Breast epithelium (tissue), 4 donors: Measurements from ENCODE around the gene DESI1. TPM values are rescaled to one million over a fixed set of nuclear protein-coding genes. Genes with fewer than 3 reads are reported as not detected.
A peak's percentile ranks its signal among the peaks of the same experiment; 100 is the strongest.
"Not testable (repeated sequence)": the region's sequence is repeated elsewhere in the genome, so short reads cannot be mapped to it uniquely, and the experiment has no call there.

Experiments
- DNase-seq, 2 donors: peaks; one replicate each; pipeline ENCODE4 v3.0.0-alpha.2; 2019; ENCODE audit warnings: low spot score in 2 of 2
- H3K27ac ChIP-seq, 2 donors: fragments of 200-600 bp; sonication (generic) in 1 of 2; one replicate each; pipeline ENCODE4 v1.5.1; 2016 to 2019; ENCODE audit warnings: mild to moderate bottlenecking in 1 of 2
- H3K27me3 ChIP-seq, 2 donors: fragments of 200-600 bp; sonication (generic) in 1 of 2; one replicate each; pipeline versions ENCODE4 v1.5.1 to v1.6.0; 2017 to 2019; ENCODE audit warnings: control low read depth in 1 of 2, mild to moderate bottlenecking in 1 of 2
- H3K36me3 ChIP-seq: fragments of 200-600 bp; one replicate; pipeline ENCODE4 v1.5.1; 2019
- H3K4me1 ChIP-seq, 2 donors: fragments of 200-600 bp; sonication (generic); one replicate each; pipeline ENCODE4 v1.5.1; 2016 to 2019; ENCODE audit warnings: control low read depth in 1 of 2
- H3K4me3 ChIP-seq, 3 donors: fragments of 200-600 bp; sonication (generic); 1 replicate in 2 of 3; 2 replicates in 1 of 3; pipeline ENCODE4 v1.5.1; 2016 to 2019; ENCODE audit warnings: mild to moderate bottlenecking in 3 of 3, moderate library complexity in 2 of 3
- H3K9me3 ChIP-seq, 2 donors: fragments of 200-600 bp; sonication (generic) in 1 of 2; one replicate each; pipeline ENCODE4 v1.5.1; 2016 to 2019; ENCODE audit warnings: control low read depth in 1 of 2
- CTCF ChIP-seq, 3 donors: fragments of 450-650 bp; IDR thresholded peaks; one replicate each; pipeline ENCODE4 v1.5.1; 2016 to 2017; ENCODE audit warnings: antibody characterized with exemption in 3 of 3, mild to moderate bottlenecking in 3 of 3, moderate library complexity in 3 of 3
- POLR2A ChIP-seq: fragments of 450-650 bp; IDR thresholded peaks from one replicate; pipeline ENCODE4 v1.6.1; 2016; ENCODE audit warnings: antibody characterized with exemption, mild to moderate bottlenecking, moderate library complexity
- POLR2AphosphoS5 ChIP-seq, 3 donors: sonication (generic); formaldehyde crosslinking; IDR thresholded peaks; one replicate each; pipeline ENCODE4 v1.6.1; 2017; ENCODE audit warnings: antibody characterized with exemption in 3 of 3
- intact Hi-C: fragments of 100-400 bp; cut with DNase I; formaldehyde crosslinking; loops from one replicate; pipeline ENCODE4 v1.15.1; 2023; ENCODE audit warnings: low total_unique reads
- total RNA-seq, 3 donors: library from RNA; depleted of rRNA; stranded (reverse); fragments of >200 nt; gene quantifications; one replicate each; pipeline ENCODE4 v1.1.0, GENCODE V29; 2016

Gene DESI1
- total RNA-seq, 3 donors from 2014 or later, result 17.0 to 23.5 (median 21.0) TPM

- Histone ChIP-seq H3K27me3 (no peaks in the 10 kb centered on the region), H3K4me1 (no peaks in the 10 kb centered on the region), H3K9me3 (no peaks in the 10 kb centered on the region), H3K36me3 (no peaks in the 10 kb centered on the region), H3K4me3 (no peak overlapping the region), H3K27ac (no peak overlapping the region)
- TF ChIP-seq POLR2AphosphoS5 (IDR thresholded peaks at IDR 0.05), result no peak
- TF ChIP-seq POLR2A, result no peak
- TF ChIP-seq CTCF (IDR thresholded peaks at IDR 0.05), result no peak
- intact Hi-C loops, result no loop called here
- DNase-seq, result no peak
These were observed 15.6 kb upstream of the DESI1 start for GRCh38 chr22:41636467-41636866.

- H3K36me3 ChIP-seq, intact Hi-C loops, H3K27me3 ChIP-seq, H3K27ac ChIP-seq, H3K9me3 ChIP-seq, DNase-seq, H3K4me1 ChIP-seq, H3K4me3 ChIP-seq: not testable (repeated sequence)
These were observed 13.8 kb upstream of the DESI1 start for GRCh38 chr22:41634610-41635009.

DNA sequence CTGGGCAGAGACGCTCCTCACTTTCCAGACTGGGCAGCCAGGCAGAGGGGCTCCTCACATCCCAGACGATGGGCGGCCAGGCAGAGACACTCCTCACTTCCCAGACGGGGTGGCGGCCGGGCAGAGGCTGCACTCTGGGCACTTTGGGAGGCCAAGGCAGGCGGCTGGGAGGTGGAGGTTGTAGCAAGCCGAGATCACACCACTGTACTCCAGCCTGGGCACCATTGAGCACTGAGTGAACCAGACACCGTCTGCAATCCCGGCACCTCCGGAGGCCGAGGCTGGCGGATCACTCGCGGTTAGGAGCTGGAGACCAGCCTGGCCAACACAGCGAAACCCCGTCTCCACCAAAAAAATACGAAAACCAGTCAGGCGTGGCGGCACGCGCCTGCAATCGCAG lies 10.8 kb upstream of the DESI1 start:
- DNase-seq, H3K27ac ChIP-seq, H3K9me3 ChIP-seq, H3K4me1 ChIP-seq, intact Hi-C loops, H3K4me3 ChIP-seq, H3K36me3 ChIP-seq, H3K27me3 ChIP-seq: not testable (repeated sequence)

DNA sequence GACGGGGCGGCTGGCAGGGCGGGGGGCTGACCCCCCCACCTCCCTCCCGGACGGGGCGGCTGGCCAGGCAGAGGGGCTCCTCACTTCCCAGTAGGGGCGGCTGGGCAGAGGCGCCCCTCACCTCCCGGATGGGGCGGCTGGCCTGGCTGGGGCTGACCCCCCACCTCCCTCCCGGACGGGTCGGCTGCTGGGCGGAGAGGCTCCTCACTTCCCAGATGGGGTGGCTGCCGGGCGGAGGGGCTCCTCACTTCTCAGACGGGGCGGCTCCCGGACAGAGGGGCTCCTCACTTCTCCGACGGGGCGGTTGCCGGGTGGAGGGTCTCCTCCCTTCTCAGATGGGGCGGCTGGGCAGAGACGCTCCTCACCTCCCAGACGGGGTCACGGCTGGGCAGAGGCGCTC lies 10.3 kb upstream of the DESI1 start:
- H3K27ac ChIP-seq, H3K4me1 ChIP-seq, H3K9me3 ChIP-seq, intact Hi-C loops, H3K27me3 ChIP-seq, H3K36me3 ChIP-seq, DNase-seq, H3K4me3 ChIP-seq: not testable (repeated sequence)

DNA sequence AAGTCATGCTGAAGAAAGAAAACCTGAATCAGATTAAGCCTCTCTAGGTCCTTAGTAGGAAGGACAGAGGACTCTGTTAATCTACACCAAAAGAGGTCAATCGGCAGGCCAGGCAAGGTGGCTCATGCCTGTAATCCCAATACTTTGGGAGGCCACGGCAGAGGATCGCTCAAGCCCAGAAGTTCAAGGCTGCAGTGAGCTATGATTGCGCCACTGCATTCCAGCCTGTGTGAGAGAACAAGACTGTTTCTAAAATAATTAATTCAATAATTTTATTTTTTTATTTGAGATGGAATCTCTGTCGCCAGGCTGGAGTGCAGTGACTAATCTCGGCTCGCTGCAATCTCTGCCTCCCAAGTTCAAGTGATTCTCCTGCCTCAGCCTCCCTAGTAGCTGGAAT lies 4.7 kb upstream of the DESI1 start:
- no peak for TF ChIP-seq POLR2AphosphoS5 (IDR thresholded peaks at IDR 0.05)
- no peak for TF ChIP-seq CTCF (IDR thresholded peaks at IDR 0.05)
- TF ChIP-seq POLR2A, result no peak
- Histone ChIP-seq H3K9me3 (no peaks in the 10 kb centered on the region), H3K27ac (no peak overlapping the region), H3K36me3 (no peaks in the 10 kb centered on the region), H3K4me1 (peaks cover 3 to 7% of the 10 kb centered on the region in 2 donors), H3K27me3 (no peaks in the 10 kb centered on the region), H3K4me3 (no peak overlapping the region)
- no peak for DNase-seq
- intact Hi-C loops, result no loop called here

DNA sequence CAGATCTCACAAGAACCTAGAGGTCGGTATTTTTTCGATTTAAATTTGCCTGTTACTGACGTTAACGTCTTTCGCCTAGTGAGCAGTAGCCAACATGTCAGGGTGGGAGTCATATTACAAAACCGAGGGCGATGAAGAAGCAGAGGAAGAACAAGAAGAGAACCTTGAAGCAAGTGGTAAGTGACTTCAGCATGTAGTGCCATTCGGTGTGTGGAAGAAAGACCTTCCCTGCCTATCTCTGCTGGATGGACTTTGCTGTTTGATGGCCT lies 1.0 kb upstream of the DESI1 start:
- Histone ChIP-seq H3K4me3 (peak overlapping the region; percentile 88 to 97 (median 89)), H3K27me3 (no peaks in the 10 kb centered on the region), H3K4me1 (peaks cover 3 to 12% of the 10 kb centered on the region in 2 donors), H3K36me3 (no peaks in the 10 kb centered on the region), H3K27ac (peak overlapping the region; percentile 98 to 99), H3K9me3 (no peaks in the 10 kb centered on the region)
- no peak for TF ChIP-seq POLR2AphosphoS5 (IDR thresholded peaks at IDR 0.05)
- intact Hi-C loops, result loop anchor here (2.0 kb wide), 1 partner anchor 69 kb away; no protein-coding TSS in a partner anchor
- DNase-seq, result no peak

DNA sequence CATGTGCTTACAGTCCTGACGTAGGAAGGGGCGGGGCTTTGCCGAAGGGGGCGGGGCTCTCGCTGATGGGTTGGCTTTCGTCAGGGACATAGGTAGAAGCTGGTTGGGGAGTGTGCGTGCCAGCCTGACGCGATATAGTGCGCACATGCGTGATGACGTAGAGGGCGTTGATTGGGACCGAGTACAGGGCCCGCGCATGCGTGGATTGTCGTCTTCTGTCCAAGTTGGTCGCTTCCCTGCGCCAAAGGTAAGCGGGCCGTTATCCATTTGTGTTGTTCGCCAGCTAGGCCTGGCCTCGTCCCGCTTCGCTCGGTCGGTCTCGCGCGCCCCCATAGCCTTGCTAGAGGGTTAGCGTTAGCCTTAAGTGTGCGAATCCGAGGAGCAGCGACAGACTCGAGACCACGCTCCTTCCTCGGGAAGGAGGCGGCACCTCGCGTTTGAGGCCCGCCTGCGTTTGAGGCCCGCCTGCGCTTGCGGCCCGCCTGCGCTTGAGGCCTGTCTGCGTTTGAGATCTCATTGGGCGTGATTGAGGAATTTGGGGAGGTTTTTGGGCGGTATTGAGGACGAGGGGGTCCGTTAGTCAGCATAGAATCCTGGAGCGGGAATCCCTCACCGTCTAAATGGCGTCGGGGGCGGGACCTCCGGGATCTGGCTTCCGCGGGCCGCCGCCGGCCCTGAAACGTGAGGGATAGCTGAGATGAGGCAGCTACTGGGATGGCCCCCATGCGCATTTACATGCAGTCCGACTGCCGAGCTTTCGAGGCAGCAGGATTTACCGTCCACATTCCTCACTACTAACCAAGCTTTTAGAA lies 462 bp upstream of the DESI1 start, which contains the start of gene XRCC6:
Gene XRCC6 (plus strand): TSS at position 197 of the 812 bp plus-strand sequence. CDS start 710 bp downstream, outside the sequence.
- intact Hi-C loops, result loop anchor here (2.0 kb wide), 1 partner anchor 69 kb away; no protein-coding TSS in a partner anchor

More for the DNA sequence above, 462 bp upstream of the DESI1 start, which contains the start of gene XRCC6:
- TF ChIP-seq POLR2AphosphoS5 (IDR thresholded peaks at IDR 0.05) (peak; percentile 95 to 100 (median 98)), POLR2A (peak; percentile 79), CTCF (IDR thresholded peaks at IDR 0.05) (no peak)
- DNase-seq, result peak; percentile 100
- H3K27ac ChIP-seq, result peak within 1 kb of the TSS; percentile 98 to 99
- peaks cover 3 to 12% of the 10 kb centered on the region in 2 donors for H3K4me1 ChIP-seq
- H3K27me3 ChIP-seq, result no peaks in the 10 kb centered on the region
- H3K36me3 ChIP-seq, result no peaks in the 10 kb centered on the region
- H3K4me3 ChIP-seq, result peak within 1 kb of the TSS; percentile 88 to 97 (median 89)
- no peaks in the 10 kb centered on the region for H3K9me3 ChIP-seq
